MM.1S (cell line): ENCODE results near the gene SP4.

Experiments
- EZH2 ChIP-seq: fragments of 300-600 bp; sonication (generic); optimal IDR thresholded peaks from 2 replicates; pipeline ENCODE3; 2017; ENCODE audit warnings: low read depth, mild to moderate bottlenecking, antibody characterized with exemption, low read length, mixed read lengths
- EZH2phosphoT487 ChIP-seq: fragments of 300-600 bp; sonication (generic); IDR thresholded peaks from 2 replicates; pipeline ENCODE4 v1.6.1; 2018; ENCODE audit warnings: antibody characterized with exemption, low read length
- TF ChIP-seq, protein P1 (sequence below): fragments of 300-600 bp; sonication (generic); IDR thresholded peaks from 2 replicates; pipeline ENCODE4 v1.5.1; 2016; ENCODE audit warnings: antibody characterized with exemption, low read length, mixed read lengths

DNA sequence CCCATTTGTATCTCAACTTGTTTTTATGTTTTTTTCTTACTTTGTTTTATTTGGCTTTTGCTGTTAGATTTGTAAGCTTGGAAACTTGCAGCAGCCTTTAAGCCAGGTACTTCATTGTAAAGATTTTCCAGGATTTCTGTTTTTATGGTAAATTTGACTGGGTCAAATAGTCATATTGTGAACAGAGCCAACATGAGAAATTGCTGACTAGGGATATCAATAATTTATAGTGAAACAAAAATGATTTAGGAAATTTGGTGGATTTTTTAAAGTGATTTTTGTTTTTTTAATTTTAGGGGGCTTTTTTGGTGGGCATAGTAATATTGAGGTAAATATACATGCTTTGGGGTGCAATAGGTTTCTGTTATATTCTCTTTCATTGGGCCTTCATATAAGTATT is 22.2 kb downstream of the SP4 start:
- TF ChIP-seq EZH2 (no peak), EZH2phosphoT487 (no peak)
- TF ChIP-seq, protein P1, sequence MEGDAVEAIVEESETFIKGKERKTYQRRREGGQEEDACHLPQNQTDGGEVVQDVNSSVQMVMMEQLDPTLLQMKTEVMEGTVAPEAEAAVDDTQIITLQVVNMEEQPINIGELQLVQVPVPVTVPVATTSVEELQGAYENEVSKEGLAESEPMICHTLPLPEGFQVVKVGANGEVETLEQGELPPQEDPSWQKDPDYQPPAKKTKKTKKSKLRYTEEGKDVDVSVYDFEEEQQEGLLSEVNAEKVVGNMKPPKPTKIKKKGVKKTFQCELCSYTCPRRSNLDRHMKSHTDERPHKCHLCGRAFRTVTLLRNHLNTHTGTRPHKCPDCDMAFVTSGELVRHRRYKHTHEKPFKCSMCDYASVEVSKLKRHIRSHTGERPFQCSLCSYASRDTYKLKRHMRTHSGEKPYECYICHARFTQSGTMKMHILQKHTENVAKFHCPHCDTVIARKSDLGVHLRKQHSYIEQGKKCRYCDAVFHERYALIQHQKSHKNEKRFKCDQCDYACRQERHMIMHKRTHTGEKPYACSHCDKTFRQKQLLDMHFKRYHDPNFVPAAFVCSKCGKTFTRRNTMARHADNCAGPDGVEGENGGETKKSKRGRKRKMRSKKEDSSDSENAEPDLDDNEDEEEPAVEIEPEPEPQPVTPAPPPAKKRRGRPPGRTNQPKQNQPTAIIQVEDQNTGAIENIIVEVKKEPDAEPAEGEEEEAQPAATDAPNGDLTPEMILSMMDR = no peak
